Activated CD4-positive, alpha-beta memory T cell treated with anti-CD3 and anti-CD28 coated beads for 36 hours (primary cell): ENCODE measurements around the gene TMEM121B. TPM values are rescaled to one million over a fixed set of nuclear protein-coding genes. Genes with fewer than 3 reads are reported as not detected.
A peak's percentile ranks its signal among the peaks of the same experiment; 100 is the strongest.

Source experiments
- CTCF ChIA-PET: fragments of 350-600 bp; sonication (Branson Sonifier 250); formaldehyde crosslinking; loops from one replicate; lab custom pipeline; 2021; ENCODE audit warnings: antibody characterized with exemption, inconsistent platforms; lab: Charles Lee
- POLR2A ChIA-PET: fragments of 350-600 bp; sonication (Branson Sonifier 250); formaldehyde crosslinking; loops from one replicate; lab custom pipeline; 2021; ENCODE audit warnings: antibody characterized with exemption; lab: Charles Lee
- DNase-seq: peaks from one replicate; pipeline ENCODE4 v3.0.0-alpha.2; 2020
- H3K27ac Mint-ChIP-seq: one replicate; pipeline ENCODE4 v1.8.0; 2021; ENCODE audit warnings: mixed read lengths
- H3K27me3 Mint-ChIP-seq: one replicate; pipeline ENCODE4 v1.8.0; 2021; ENCODE audit warnings: mixed read lengths
- H3K36me3 Mint-ChIP-seq: one replicate; pipeline ENCODE4 v1.8.0; 2021; ENCODE audit warnings: mixed read lengths
- H3K4me1 Mint-ChIP-seq: one replicate; pipeline ENCODE4 v1.8.0; 2021; ENCODE audit warnings: low read depth, mixed read lengths
- H3K4me3 Mint-ChIP-seq: one replicate; pipeline ENCODE4 v1.8.0; 2021; ENCODE audit warnings: mild to moderate bottlenecking, mixed read lengths
- H3K9me3 Mint-ChIP-seq: one replicate; pipeline ENCODE4 v1.8.0; 2021; ENCODE audit warnings: mixed read lengths
- intact Hi-C: fragments of 100-400 bp; cut with micrococcal nuclease; formaldehyde crosslinking; loops from one replicate; pipeline ENCODE4 v1.15.1; 2023
- total RNA-seq, 2 experiments: library from RNA; stranded (reverse); gene quantifications; one replicate each; pipeline ENCODE4 v1.2.3, GENCODE V29; 2021

Gene TMEM121B
- total RNA-seq, 2 experiments from 2014 or later, result 0.10 TPM; not detected in 1

GRCh38 chr22:17098379-17098819 lies 22.8 kb downstream of the TMEM121B start:
- intact Hi-C loops, result loop anchor here (1.0 kb wide), 1 partner anchor 11 kb away; no protein-coding TSS in a partner anchor
- POLR2A ChIA-PET, result interaction anchor here (1.0 kb wide), 1 partner anchor 61 kb away, joined by 3 read pairs; no protein-coding TSS in a partner anchor
- DNase-seq, result peak; percentile 44
- CTCF ChIA-PET, result interaction anchor here (2.0 to 2.5 kb wide), 2 partner anchors 23 to 73 kb away, joined by 4 to 7 read pairs; no protein-coding TSS in a partner anchor
- no peaks in the 10 kb centered on the region for H3K9me3 Mint-ChIP-seq
- no peak overlapping the region for H3K4me3 Mint-ChIP-seq
- peak overlapping the region; percentile 25 for H3K27ac Mint-ChIP-seq
- H3K36me3 Mint-ChIP-seq, result peaks cover 41% of the 10 kb centered on the region
- peaks cover 62% of the 10 kb centered on the region for H3K4me1 Mint-ChIP-seq
- H3K27me3 Mint-ChIP-seq, result no peaks in the 10 kb centered on the region

GRCh38 chr22:17097701-17098100 lies 23.5 kb downstream of the TMEM121B start:
- ChIA-PET POLR2A (no interaction called here), CTCF (interaction anchor here (2.0 to 2.5 kb wide), 2 partner anchors 22 to 74 kb away, joined by 4 to 7 read pairs; no protein-coding TSS in a partner anchor)
- no peak for DNase-seq
- H3K4me3 Mint-ChIP-seq, result no peak overlapping the region
- H3K27ac Mint-ChIP-seq, result no peak overlapping the region
- intact Hi-C loops, result loop anchor here (1.0 kb wide), 1 partner anchor 10 kb away; no protein-coding TSS in a partner anchor
- H3K9me3 Mint-ChIP-seq, result no peaks in the 10 kb centered on the region
- H3K36me3 Mint-ChIP-seq, result peaks cover 39% of the 10 kb centered on the region
- H3K4me1 Mint-ChIP-seq, result peaks cover 67% of the 10 kb centered on the region
- H3K27me3 Mint-ChIP-seq, result no peaks in the 10 kb centered on the region

- ChIA-PET CTCF (interaction anchor here (1.3 to 2.5 kb wide), 3 partner anchors 19 to 75 kb away, joined by 3 to 7 read pairs (median 5); no protein-coding TSS in a partner anchor), POLR2A (no interaction called here)
- intact Hi-C loops, result no loop called here
- peaks cover 35% of the 10 kb centered on the region for H3K36me3 Mint-ChIP-seq
- DNase-seq, result no peak
- H3K27me3 Mint-ChIP-seq, result no peaks in the 10 kb centered on the region
- H3K4me3 Mint-ChIP-seq, result no peak overlapping the region
- no peaks in the 10 kb centered on the region for H3K9me3 Mint-ChIP-seq
- peaks cover 70% of the 10 kb centered on the region for H3K4me1 Mint-ChIP-seq
- H3K27ac Mint-ChIP-seq, result no peak overlapping the region
These were observed 24.1 kb downstream of the TMEM121B start for GRCh38 chr22:17097062-17097461.

- no peaks in the 10 kb centered on the region for H3K27me3 Mint-ChIP-seq
- no peak overlapping the region for H3K27ac Mint-ChIP-seq
- peaks cover 69% of the 10 kb centered on the region for H3K4me1 Mint-ChIP-seq
- intact Hi-C loops, result no loop called here
- H3K4me3 Mint-ChIP-seq, result no peak overlapping the region
- no peaks in the 10 kb centered on the region for H3K9me3 Mint-ChIP-seq
- ChIA-PET POLR2A (interaction anchor here (0.9 to 1.8 kb wide), 3 partner anchors 9 to 275 kb away, joined by 3 to 5 read pairs (median 4); no protein-coding TSS in a partner anchor), CTCF (interaction anchor here (0.7 to 1.5 kb wide), 3 partner anchors 18 to 75 kb away, joined by 3 to 5 read pairs (median 3); no protein-coding TSS in a partner anchor)
- no peak for DNase-seq
- H3K36me3 Mint-ChIP-seq, result peaks cover 25% of the 10 kb centered on the region
These were observed 25.1 kb downstream of the TMEM121B start for GRCh38 chr22:17096071-17096470.

- Mint-ChIP-seq H3K4me1 (peaks cover 70% of the 10 kb centered on the region), H3K27ac (no peak overlapping the region), H3K4me3 (no peak overlapping the region), H3K27me3 (no peaks in the 10 kb centered on the region), H3K36me3 (peaks cover 23% of the 10 kb centered on the region), H3K9me3 (no peaks in the 10 kb centered on the region)
- intact Hi-C loops, result no loop called here
- CTCF ChIA-PET, result interaction anchor here (0.7 to 1.5 kb wide), 3 partner anchors 19 to 76 kb away, joined by 3 to 5 read pairs (median 3); no protein-coding TSS in a partner anchor
- no peak for DNase-seq
- POLR2A ChIA-PET, result interaction anchor here (0.9 to 1.8 kb wide), 3 partner anchors 9 to 275 kb away, joined by 3 to 5 read pairs (median 4); no protein-coding TSS in a partner anchor
These were observed 25.6 kb downstream of the TMEM121B start for GRCh38 chr22:17095538-17095937.

GRCh38 chr22:17093081-17093480 lies 28.1 kb downstream of the TMEM121B start:
- Mint-ChIP-seq H3K27me3 (no peaks in the 10 kb centered on the region), H3K4me3 (no peak overlapping the region), H3K9me3 (no peaks in the 10 kb centered on the region), H3K4me1 (peaks cover 60% of the 10 kb centered on the region), H3K36me3 (peaks cover 1% of the 10 kb centered on the region), H3K27ac (no peak overlapping the region)
- ChIA-PET CTCF (interaction anchor here (1.0 to 2.4 kb wide), 2 partner anchors 19 to 79 kb away, joined by 3 to 10 read pairs; no protein-coding TSS in a partner anchor), POLR2A (no interaction called here)
- intact Hi-C loops, result no loop called here
- DNase-seq, result no peak

- no peaks in the 10 kb centered on the region for H3K27me3 Mint-ChIP-seq
- H3K4me3 Mint-ChIP-seq, result no peak overlapping the region
- H3K4me1 Mint-ChIP-seq, result peaks cover 60% of the 10 kb centered on the region
- DNase-seq, result no peak
- H3K27ac Mint-ChIP-seq, result no peak overlapping the region
- intact Hi-C loops, result no loop called here
- H3K9me3 Mint-ChIP-seq, result no peaks in the 10 kb centered on the region
- POLR2A ChIA-PET, result no interaction called here
- CTCF ChIA-PET, result interaction anchor here (2.4 kb wide), 1 partner anchor 80 kb away, joined by 10 read pairs; no protein-coding TSS in a partner anchor
- peaks cover 1% of the 10 kb centered on the region for H3K36me3 Mint-ChIP-seq
These were observed 29.3 kb downstream of the TMEM121B start for GRCh38 chr22:17091851-17092250.

GRCh38 chr22:17090550-17090949 lies 30.6 kb downstream of the TMEM121B start:
- CTCF ChIA-PET, result no interaction called here
- Mint-ChIP-seq H3K27ac (no peak overlapping the region), H3K4me3 (no peak overlapping the region), H3K4me1 (peaks cover 70% of the 10 kb centered on the region), H3K9me3 (no peaks in the 10 kb centered on the region), H3K36me3 (peaks cover 4% of the 10 kb centered on the region), H3K27me3 (no peaks in the 10 kb centered on the region)
- POLR2A ChIA-PET, result no interaction called here
- intact Hi-C loops, result no loop called here
- no peak for DNase-seq

- ChIA-PET POLR2A (interaction anchor here (1.2 to 2.3 kb wide), 4 partner anchors 8 to 84 kb away, joined by 5 to 11 read pairs (median 6); no protein-coding TSS in a partner anchor), CTCF (interaction anchor here (1.0 to 2.8 kb wide), 3 partner anchors 13 to 552 kb away, joined by 3 to 18 read pairs (median 14); no protein-coding TSS in a partner anchor)
- peaks cover 4% of the 10 kb centered on the region for H3K36me3 Mint-ChIP-seq
- H3K4me3 Mint-ChIP-seq, result peak overlapping the region; percentile 76
- H3K4me1 Mint-ChIP-seq, result peaks cover 65% of the 10 kb centered on the region
- no peaks in the 10 kb centered on the region for H3K9me3 Mint-ChIP-seq
- H3K27me3 Mint-ChIP-seq, result no peaks in the 10 kb centered on the region
- intact Hi-C loops, result loop anchor here (1.0 to 10.0 kb wide), 6 partner anchors 11 to 687 kb away; partner anchors contain the start of genes ADA2, BID and HDHD5
- DNase-seq, result peak; percentile 66
- peak overlapping the region; percentile 16 for H3K27ac Mint-ChIP-seq
These were observed 33.5 kb downstream of the TMEM121B start for GRCh38 chr22:17087498-17088131.

GRCh38 chr22:17086788-17087497 lies 34.2 kb downstream of the TMEM121B start:
- CTCF ChIA-PET, result interaction anchor here (1.0 to 2.8 kb wide), 4 partner anchors 12 to 552 kb away, joined by 3 to 18 read pairs (median 12); no protein-coding TSS in a partner anchor
- peak overlapping the region; percentile 76 for H3K4me3 Mint-ChIP-seq
- H3K4me1 Mint-ChIP-seq, result peaks cover 58% of the 10 kb centered on the region
- H3K9me3 Mint-ChIP-seq, result no peaks in the 10 kb centered on the region
- POLR2A ChIA-PET, result interaction anchor here (0.5 to 2.3 kb wide), 5 partner anchors 9 to 85 kb away, joined by 3 to 11 read pairs (median 5); no protein-coding TSS in a partner anchor
- no peak overlapping the region for H3K27ac Mint-ChIP-seq
- peaks cover 4% of the 10 kb centered on the region for H3K36me3 Mint-ChIP-seq
- no peaks in the 10 kb centered on the region for H3K27me3 Mint-ChIP-seq
- DNase-seq, result peak; percentile 22
- intact Hi-C loops, result loop anchor here (1.0 to 10.0 kb wide), 6 partner anchors 11 to 688 kb away; partner anchors contain the start of genes ADA2, BID and HDHD5

GRCh38 chr22:17086296-17086695 lies 34.9 kb downstream of the TMEM121B start:
- Mint-ChIP-seq H3K9me3 (no peaks in the 10 kb centered on the region), H3K27me3 (no peaks in the 10 kb centered on the region), H3K27ac (peak overlapping the region; percentile 70), H3K36me3 (peaks cover 4% of the 10 kb centered on the region), H3K4me3 (peak overlapping the region; percentile 76), H3K4me1 (peaks cover 53% of the 10 kb centered on the region)
- ChIA-PET CTCF (interaction anchor here (0.5 to 2.3 kb wide), 3 partner anchors 10 to 86 kb away, joined by 3 to 14 read pairs (median 10); no protein-coding TSS in a partner anchor), POLR2A (interaction anchor here (0.5 to 2.3 kb wide), 3 partner anchors 9 to 74 kb away, joined by 3 to 11 read pairs (median 5); no protein-coding TSS in a partner anchor)
- intact Hi-C loops, result loop anchor here (2.0 to 10.0 kb wide), 3 partner anchors 31 to 689 kb away; partner anchors contain the start of genes ADA2 and BID
- DNase-seq, result peak; percentile 24
